Panc1 (cell line): ENCODE results near the gene AMELY.

Experiments used
- POLR2AphosphoS5 ChIP-seq: IDR thresholded peaks from 2 replicates; pipeline ENCODE4 v1.6.1; 2012; ENCODE audit warnings: mild to moderate bottlenecking, low read depth, low read length, moderate library complexity
- SIN3A ChIP-seq: IDR thresholded peaks from 2 replicates; pipeline ENCODE4 v1.6.1; 2012; ENCODE audit warnings: low read depth, mild to moderate bottlenecking, low read length, moderate library complexity, borderline replicate concordance; ENCODE audit not compliant: insufficient read depth
- TCF7L2 ChIP-seq: IDR thresholded peaks from 2 replicates; pipeline ENCODE4 v1.6.1; 2011; ENCODE audit warnings: mild to moderate bottlenecking, low read depth, low read length, inconsistent platforms
- TF ChIP-seq, protein P1 (sequence below): fragments of 450-650 bp; IDR thresholded peaks from 2 replicates; pipeline ENCODE4 v1.5.1; 2017; ENCODE audit warnings: mild to moderate bottlenecking
- TF ChIP-seq, protein P2 (sequence below), 2 experiments: IDR thresholded peaks; 2 replicates each; pipeline ENCODE4 v1.6.1; 2011 to 2012; ENCODE audit warnings: low read depth in 2 of 2, control low read depth in 1 of 2, low read length in 1 of 2, mild to moderate bottlenecking in 1 of 2, moderate library complexity in 1 of 2; ENCODE audit not compliant: insufficient read depth in 1 of 2

DNA sequence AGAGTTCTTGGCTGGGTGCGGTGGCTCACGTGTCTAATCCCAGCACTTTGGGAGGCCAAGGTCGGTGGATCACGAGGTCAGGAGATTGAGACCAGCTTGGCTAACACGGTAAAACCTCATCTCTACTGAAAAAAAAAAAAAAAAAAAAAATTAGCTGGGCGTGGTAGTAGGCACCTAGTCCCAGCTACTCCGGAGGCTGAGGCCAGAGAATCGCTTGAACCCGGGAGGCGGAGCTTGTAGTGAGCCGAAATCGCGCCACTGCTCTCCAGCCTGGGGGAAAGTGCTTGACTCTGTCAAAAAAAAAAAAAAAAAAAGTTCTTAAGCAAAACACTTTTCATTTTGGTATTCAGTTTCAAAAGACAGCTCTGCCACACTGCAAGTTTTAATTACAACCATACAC, 36.8 kb upstream of the AMELY start:
- TF ChIP-seq POLR2AphosphoS5: no peak
- TF ChIP-seq, protein P1, sequence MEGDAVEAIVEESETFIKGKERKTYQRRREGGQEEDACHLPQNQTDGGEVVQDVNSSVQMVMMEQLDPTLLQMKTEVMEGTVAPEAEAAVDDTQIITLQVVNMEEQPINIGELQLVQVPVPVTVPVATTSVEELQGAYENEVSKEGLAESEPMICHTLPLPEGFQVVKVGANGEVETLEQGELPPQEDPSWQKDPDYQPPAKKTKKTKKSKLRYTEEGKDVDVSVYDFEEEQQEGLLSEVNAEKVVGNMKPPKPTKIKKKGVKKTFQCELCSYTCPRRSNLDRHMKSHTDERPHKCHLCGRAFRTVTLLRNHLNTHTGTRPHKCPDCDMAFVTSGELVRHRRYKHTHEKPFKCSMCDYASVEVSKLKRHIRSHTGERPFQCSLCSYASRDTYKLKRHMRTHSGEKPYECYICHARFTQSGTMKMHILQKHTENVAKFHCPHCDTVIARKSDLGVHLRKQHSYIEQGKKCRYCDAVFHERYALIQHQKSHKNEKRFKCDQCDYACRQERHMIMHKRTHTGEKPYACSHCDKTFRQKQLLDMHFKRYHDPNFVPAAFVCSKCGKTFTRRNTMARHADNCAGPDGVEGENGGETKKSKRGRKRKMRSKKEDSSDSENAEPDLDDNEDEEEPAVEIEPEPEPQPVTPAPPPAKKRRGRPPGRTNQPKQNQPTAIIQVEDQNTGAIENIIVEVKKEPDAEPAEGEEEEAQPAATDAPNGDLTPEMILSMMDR: no peak
- TF ChIP-seq SIN3A: no peak
- TF ChIP-seq, protein P2, sequence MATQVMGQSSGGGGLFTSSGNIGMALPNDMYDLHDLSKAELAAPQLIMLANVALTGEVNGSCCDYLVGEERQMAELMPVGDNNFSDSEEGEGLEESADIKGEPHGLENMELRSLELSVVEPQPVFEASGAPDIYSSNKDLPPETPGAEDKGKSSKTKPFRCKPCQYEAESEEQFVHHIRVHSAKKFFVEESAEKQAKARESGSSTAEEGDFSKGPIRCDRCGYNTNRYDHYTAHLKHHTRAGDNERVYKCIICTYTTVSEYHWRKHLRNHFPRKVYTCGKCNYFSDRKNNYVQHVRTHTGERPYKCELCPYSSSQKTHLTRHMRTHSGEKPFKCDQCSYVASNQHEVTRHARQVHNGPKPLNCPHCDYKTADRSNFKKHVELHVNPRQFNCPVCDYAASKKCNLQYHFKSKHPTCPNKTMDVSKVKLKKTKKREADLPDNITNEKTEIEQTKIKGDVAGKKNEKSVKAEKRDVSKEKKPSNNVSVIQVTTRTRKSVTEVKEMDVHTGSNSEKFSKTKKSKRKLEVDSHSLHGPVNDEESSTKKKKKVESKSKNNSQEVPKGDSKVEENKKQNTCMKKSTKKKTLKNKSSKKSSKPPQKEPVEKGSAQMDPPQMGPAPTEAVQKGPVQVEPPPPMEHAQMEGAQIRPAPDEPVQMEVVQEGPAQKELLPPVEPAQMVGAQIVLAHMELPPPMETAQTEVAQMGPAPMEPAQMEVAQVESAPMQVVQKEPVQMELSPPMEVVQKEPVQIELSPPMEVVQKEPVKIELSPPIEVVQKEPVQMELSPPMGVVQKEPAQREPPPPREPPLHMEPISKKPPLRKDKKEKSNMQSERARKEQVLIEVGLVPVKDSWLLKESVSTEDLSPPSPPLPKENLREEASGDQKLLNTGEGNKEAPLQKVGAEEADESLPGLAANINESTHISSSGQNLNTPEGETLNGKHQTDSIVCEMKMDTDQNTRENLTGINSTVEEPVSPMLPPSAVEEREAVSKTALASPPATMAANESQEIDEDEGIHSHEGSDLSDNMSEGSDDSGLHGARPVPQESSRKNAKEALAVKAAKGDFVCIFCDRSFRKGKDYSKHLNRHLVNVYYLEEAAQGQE (IDR thresholded peaks at IDR 0.05; ENCODE audit: insufficient read depth in 1 of 2, low read depth in 2 of 2, low read length in 1 of 2): no peak
- TF ChIP-seq TCF7L2: no peak
